Loucy (cell line): Measurements from ENCODE around the gene XPNPEP3.

Experiments
- H2AFZ ChIP-seq: fragments of 200-600 bp; sonication (generic); 2 replicates; pipeline ENCODE4 v1.6.0; 2016; ENCODE audit warnings: antibody characterized with exemption, mild to moderate bottlenecking, low read length, moderate library complexity
- H3F3A ChIP-seq: fragments of 200-600 bp; 2 replicates; pipeline ENCODE4 v1.6.0; 2016; ENCODE audit warnings: antibody characterized with exemption, low read depth, mild to moderate bottlenecking
- H3K27me3 ChIP-seq: fragments of 200-600 bp; sonication (generic); 2 replicates; pipeline ENCODE4 v1.6.1; 2014; ENCODE audit warnings: low read length, mild to moderate bottlenecking; ENCODE audit not compliant: insufficient read depth, poor library complexity, severe bottlenecking
- H3K36me3 ChIP-seq: fragments of 200-600 bp; sonication (generic); 2 replicates; pipeline ENCODE4 v1.6.1; 2016; ENCODE audit warnings: low read length; ENCODE audit not compliant: insufficient read depth
- H3K4me1 ChIP-seq: fragments of 200-600 bp; sonication (generic); 2 replicates; pipeline ENCODE4 v1.5.1; 2014; ENCODE audit warnings: low read length, mild to moderate bottlenecking; ENCODE audit not compliant: insufficient read depth, poor library complexity, severe bottlenecking
- H3K4me2 ChIP-seq: fragments of 200-600 bp; sonication (generic); 2 replicates; pipeline ENCODE4 v1.6.0; 2014; ENCODE audit warnings: antibody characterized with exemption, low read length, low read depth, mild to moderate bottlenecking; ENCODE audit not compliant: poor library complexity, severe bottlenecking
- H3K4me3 ChIP-seq: fragments of 200-600 bp; sonication (generic); 2 replicates; pipeline ENCODE4 v1.5.1; 2014; ENCODE audit warnings: low read length, mild to moderate bottlenecking, mixed read lengths; ENCODE audit not compliant: poor library complexity, severe bottlenecking
- H3K79me2 ChIP-seq: fragments of 200-600 bp; sonication (generic); 2 replicates; pipeline ENCODE4 v1.6.1; 2014; ENCODE audit warnings: low read length; ENCODE audit not compliant: insufficient read depth
- H3K9ac ChIP-seq: fragments of 200-600 bp; sonication (generic); 2 replicates; pipeline ENCODE4 v1.6.0; 2014; ENCODE audit warnings: mild to moderate bottlenecking, low read depth, low read length, moderate library complexity; ENCODE audit not compliant: poor library complexity, severe bottlenecking
- H3K9me2 ChIP-seq: fragments of 200-600 bp; sonication (generic); replicated peaks from 2 replicates; pipeline ENCODE4 v1.6.1; 2016; ENCODE audit warnings: low read depth, low read length, mixed read lengths
- H3K9me3 ChIP-seq: fragments of 200-600 bp; sonication (generic); 2 replicates; pipeline ENCODE4 v1.6.1; 2014; ENCODE audit warnings: mild to moderate bottlenecking, antibody characterized with exemption, low read length, low read depth; ENCODE audit not compliant: insufficient read depth
- H4K20me1 ChIP-seq: fragments of 200-600 bp; sonication (generic); 2 replicates; pipeline ENCODE4 v1.6.0; 2014; ENCODE audit warnings: antibody characterized with exemption, low read length, mild to moderate bottlenecking; ENCODE audit not compliant: insufficient read depth, poor library complexity, severe bottlenecking
- EZH2phosphoT487 ChIP-seq: fragments of 200-600 bp; IDR thresholded peaks from 2 replicates; pipeline ENCODE4 v1.6.1; 2018; ENCODE audit warnings: antibody characterized with exemption, mild to moderate bottlenecking, moderate library complexity, borderline replicate concordance
- TF ChIP-seq, protein P1 (sequence below): fragments of 200-600 bp; sonication (generic); conservative IDR thresholded peaks from 2 replicates; pipeline ENCODE4 v1.5.1; 2014; ENCODE audit warnings: mild to moderate bottlenecking, antibody characterized with exemption, low read length

XPNPEP3 gene

DNA sequence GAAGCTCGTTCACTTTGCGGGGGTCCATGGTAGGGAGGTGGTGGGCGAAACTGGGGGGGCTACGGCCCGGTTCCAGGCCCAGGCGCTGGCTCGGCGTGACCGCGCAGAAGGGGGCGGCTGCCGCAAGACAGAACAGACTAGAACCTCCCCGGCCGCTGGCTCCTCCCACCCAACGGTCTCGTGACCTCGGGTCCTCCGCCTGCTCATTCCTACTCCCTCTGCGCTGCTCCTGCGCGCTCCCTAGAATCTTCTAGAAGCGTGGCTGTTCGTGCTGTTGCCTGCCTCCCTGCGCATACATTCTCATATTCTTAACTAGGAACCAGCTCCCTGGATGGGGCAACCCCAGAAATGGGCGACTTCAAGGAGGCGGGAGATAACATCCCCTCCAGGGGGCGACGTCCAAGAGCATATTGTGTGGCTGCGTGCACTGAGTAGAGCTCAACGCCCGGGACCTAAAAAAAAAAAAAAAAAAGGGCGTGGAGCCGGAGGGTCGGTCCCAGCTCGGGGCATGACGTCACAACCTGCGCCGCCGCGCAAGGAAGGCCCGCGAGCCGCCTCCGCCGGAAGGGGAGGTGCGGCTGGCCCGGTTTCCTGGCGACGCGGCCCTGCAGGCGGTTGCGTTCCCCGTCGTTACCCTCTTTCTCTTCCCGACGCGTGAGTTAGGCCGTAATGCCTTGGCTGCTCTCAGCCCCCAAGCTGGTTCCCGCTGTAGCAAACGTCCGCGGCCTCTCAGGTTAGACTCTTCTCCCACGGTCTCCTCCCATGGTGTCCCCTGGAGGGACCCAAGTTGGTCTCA lies at the start of gene XPNPEP3, which contains the start of gene ST13:
TSS of gene XPNPEP3 (plus strand) at position 636 of the 796 bp plus-strand sequence. CDS start at position 670, 34 bp downstream.
TSS of gene ST13 (minus strand) at position 127 of the 796 bp plus-strand sequence. CDS start at position 28, 99 bp downstream.
- Histone ChIP-seq H3K79me2 (peaks cover 82% of the 10 kb centered on the region), H3K4me2 (peak within 1 kb of the TSS; percentile 92), H3K9ac (peak within 1 kb of the TSS; percentile 95), H3K4me3 (peak within 1 kb of the TSS; percentile 99), H3K36me3 (no peaks in the 10 kb centered on the region), H3K9me2 (no peaks in the 10 kb centered on the region), H3K9me3 (no peaks in the 10 kb centered on the region), H4K20me1 (peaks cover 50% of the 10 kb centered on the region), H3K4me1 (peaks cover 53% of the 10 kb centered on the region), H2AFZ (peak within 1 kb of the TSS; percentile 93), H3K27me3 (no peaks in the 10 kb centered on the region), H3F3A (0 out of 2 replicates have a peak, but pooled peaks cover 2% of the 10 kb centered on the region)
- TF ChIP-seq, protein P1, sequence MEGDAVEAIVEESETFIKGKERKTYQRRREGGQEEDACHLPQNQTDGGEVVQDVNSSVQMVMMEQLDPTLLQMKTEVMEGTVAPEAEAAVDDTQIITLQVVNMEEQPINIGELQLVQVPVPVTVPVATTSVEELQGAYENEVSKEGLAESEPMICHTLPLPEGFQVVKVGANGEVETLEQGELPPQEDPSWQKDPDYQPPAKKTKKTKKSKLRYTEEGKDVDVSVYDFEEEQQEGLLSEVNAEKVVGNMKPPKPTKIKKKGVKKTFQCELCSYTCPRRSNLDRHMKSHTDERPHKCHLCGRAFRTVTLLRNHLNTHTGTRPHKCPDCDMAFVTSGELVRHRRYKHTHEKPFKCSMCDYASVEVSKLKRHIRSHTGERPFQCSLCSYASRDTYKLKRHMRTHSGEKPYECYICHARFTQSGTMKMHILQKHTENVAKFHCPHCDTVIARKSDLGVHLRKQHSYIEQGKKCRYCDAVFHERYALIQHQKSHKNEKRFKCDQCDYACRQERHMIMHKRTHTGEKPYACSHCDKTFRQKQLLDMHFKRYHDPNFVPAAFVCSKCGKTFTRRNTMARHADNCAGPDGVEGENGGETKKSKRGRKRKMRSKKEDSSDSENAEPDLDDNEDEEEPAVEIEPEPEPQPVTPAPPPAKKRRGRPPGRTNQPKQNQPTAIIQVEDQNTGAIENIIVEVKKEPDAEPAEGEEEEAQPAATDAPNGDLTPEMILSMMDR: peak; percentile 28
- no peak for TF ChIP-seq EZH2phosphoT487

DNA sequence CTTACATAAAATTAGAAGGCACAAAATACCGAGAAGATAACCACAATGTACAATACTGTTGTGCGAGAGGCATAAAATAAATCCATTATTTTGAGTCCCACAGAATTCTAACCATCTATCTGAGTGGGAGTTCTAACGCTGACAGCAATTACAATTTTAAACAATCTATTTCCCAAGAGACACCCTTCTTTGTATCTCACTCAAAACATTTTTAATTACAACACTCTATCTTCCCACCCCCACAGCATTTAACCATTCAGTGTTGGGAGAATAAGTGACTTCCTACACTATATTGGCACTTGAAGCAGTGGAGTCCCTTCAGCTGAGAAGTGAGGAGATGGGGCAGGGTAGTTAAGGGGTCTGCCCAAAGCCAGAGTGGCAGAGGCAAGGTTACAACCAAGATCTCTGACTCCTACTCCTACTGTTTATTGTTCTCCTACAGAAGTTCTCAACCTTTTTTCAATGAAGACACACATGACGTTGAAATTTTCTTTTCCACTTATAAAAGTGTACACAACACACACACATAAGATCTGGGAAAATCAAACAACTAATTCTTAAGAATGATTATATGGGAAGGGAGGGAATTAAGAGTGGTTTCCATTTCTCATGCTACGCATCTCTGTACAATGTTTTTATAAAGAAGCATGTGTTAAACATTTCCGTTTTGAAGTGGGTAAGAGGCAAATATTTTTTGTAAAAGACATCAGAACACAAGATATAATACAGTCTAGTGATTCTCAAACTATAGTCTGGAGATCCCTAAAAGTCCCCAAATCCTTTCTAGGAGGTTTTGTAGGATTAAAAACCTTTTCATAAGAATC lies 48.7 kb upstream of the XPNPEP3 start:
- no peak overlapping the region for H3K4me2 ChIP-seq
- no peaks in the 10 kb centered on the region for H3F3A ChIP-seq
- H3K79me2 ChIP-seq: peaks cover 31% of the 10 kb centered on the region; the same call in 1 of the 2 replicates
- TF ChIP-seq, protein P1: no peak
- no peak for TF ChIP-seq EZH2phosphoT487
- no peaks in the 10 kb centered on the region for H3K27me3 ChIP-seq
- no peaks in the 10 kb centered on the region for H3K9me2 ChIP-seq
- H3K4me1 ChIP-seq: peaks cover 16% of the 10 kb centered on the region
- no peak overlapping the region for H3K4me3 ChIP-seq
- H3K9ac ChIP-seq: no peak overlapping the region
- H3K9me3 ChIP-seq: no peaks in the 10 kb centered on the region
- H3K36me3 ChIP-seq: peaks cover 3% of the 10 kb centered on the region; the same call in 1 of the 2 replicates
- H4K20me1 ChIP-seq: no peaks in the 10 kb centered on the region
- H2AFZ ChIP-seq: no peak overlapping the region

DNA sequence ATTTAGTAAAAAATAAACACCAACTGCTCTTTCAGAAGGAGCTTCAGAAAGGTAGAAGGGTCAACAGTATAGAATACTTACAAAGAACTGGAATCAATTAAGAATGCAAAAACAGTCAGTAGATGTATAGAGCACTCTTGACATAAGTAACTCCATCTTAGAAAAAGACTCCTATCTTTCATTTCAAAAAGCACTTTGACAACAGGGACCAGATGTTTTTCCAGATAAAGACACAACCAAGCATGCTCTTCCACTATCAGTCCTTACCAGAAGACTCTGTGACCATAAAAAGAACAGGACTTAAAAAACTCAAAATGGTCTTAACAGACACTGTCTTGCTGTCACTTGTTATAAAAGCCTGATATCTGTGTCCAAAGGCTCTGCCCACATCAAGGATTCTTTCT lies 43.0 kb upstream of the XPNPEP3 start:
- Histone ChIP-seq H2AFZ (no peak overlapping the region), H3K9me3 (no peaks in the 10 kb centered on the region), H3F3A (no peaks in the 10 kb centered on the region), H3K27me3 (no peaks in the 10 kb centered on the region), H3K4me3 (no peak overlapping the region), H3K9me2 (no peaks in the 10 kb centered on the region), H3K79me2 (peaks cover 57% of the 10 kb centered on the region), H3K36me3 (no peaks in the 10 kb centered on the region), H3K9ac (peak overlapping the region; percentile 28), H3K4me1 (peaks cover 43% of the 10 kb centered on the region), H3K4me2 (peak overlapping the region; percentile 53), H4K20me1 (peaks cover 5% of the 10 kb centered on the region)
- TF ChIP-seq, protein P1: no peak
- no peak for TF ChIP-seq EZH2phosphoT487
